EH (cell line): ENCODE measurements around the gene FXN.
"Not testable (repeated sequence)": the region's sequence is repeated elsewhere in the genome, so short reads cannot be mapped to it uniquely, and the experiment has no call there.

Source experiments
- DNase-seq: peaks from one replicate; pipeline ENCODE4 v3.0.0-alpha.2; 2015; ENCODE audit warnings: low read depth

The FXN gene

DNA sequence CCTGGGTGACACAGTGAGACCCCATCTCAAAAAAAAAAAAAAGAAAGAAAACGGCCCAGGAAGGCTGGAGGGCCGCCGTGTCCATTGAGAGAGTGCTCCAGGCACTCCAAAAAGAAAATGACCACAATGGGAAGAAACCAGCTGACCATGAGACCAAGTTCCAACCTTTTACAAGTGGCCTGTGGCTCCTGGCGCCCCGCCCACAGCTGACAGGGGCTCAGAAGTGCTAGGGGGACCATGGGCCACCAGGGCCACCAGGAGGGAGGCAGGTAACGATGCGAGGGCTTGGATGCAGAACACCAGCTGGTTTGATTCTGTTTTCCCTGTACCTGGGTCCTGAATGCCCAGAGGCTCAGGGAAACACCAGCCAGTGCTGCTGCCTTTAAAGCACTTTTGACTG lies 34.6 kb downstream of the FXN start:
- no peak for DNase-seq

DNA sequence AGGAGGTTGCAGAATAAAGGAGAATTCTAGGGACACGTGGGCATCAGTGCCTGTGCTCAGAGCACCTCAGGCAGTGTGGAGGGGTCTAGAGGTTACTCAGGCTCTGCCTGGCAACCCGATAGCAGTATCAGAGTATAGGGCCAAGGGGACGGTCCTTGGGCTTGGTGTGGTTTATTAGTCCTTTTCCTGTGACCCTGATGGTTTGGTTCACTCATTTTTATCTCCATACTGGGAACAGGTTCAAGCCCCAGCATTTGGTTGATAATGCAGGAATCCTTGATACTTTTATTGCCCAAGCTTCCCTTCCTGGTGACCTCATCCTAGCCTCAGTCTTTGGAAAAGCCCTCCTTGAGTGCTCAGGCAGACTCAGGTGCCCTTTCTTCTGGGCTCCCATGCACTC lies 35.5 kb downstream of the FXN start:
- no peak for DNase-seq

DNA sequence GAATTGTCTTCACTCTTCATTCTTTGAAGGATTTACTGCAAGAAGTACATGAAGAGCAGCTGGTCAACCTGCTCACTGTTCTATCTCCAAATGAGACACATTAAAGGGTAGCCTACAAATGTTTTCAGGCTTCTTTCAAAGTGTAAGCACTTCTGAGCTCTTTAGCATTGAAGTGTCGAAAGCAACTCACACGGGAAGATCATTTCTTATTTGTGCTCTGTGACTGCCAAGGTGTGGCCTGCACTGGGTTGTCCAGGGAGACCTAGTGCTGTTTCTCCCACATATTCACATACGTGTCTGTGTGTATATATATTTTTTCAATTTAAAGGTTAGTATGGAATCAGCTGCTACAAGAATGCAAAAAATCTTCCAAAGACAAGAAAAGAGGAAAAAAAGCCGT lies 37.6 kb downstream of the FXN start:
- DNase-seq, result no peak

DNA sequence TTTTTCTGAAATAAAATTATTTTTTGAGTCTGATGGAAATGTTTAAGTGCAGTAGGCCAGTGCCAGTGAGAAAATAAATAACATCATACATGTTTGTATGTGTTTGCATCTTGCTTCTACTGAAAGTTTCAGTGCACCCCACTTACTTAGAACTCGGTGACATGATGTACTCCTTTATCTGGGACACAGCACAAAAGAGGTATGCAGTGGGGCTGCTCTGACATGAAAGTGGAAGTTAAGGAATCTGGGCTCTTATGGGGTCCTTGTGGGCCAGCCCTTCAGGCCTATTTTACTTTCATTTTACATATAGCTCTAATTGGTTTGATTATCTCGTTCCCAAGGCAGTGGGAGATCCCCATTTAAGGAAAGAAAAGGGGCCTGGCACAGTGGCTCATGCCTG lies 39.2 kb downstream of the FXN start:
- DNase-seq, result no peak

DNA sequence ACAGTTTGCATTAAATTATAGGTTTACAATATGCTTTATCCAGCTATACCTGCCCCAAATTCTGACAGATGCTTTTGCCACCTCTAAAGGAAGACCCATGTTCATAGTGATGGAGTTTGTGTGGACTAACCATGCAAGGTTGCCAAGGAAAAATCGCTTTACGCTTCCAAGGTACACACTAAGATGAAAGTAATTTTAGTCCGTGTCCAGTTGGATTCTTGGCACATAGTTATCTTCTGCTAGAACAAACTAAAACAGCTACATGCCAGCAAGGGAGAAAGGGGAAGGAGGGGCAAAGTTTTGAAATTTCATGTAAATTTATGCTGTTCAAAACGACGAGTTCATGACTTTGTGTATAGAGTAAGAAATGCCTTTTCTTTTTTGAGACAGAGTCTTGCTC lies 41.0 kb downstream of the FXN start:
- DNase-seq, result no peak

DNA sequence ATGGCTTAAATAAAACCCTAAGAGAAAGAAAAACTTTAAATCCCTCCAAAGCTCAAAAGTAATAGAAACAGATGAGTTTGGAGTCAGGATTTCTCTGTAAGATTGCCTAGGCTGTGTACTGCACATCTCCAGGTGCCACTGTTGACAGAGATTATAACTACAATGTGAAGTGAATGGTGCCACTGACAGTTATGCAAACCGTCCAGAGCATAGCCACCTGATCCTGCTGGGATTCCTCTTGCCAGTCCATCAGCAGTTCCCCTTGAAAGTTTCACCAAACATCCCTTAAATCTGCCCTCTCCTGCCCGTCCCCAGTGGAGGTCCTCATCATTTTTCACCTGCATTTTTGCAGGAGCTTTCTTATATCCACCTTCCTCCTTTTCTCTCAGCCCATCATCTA lies 42.5 kb downstream of the FXN start:
- DNase-seq, result no peak

DNA sequence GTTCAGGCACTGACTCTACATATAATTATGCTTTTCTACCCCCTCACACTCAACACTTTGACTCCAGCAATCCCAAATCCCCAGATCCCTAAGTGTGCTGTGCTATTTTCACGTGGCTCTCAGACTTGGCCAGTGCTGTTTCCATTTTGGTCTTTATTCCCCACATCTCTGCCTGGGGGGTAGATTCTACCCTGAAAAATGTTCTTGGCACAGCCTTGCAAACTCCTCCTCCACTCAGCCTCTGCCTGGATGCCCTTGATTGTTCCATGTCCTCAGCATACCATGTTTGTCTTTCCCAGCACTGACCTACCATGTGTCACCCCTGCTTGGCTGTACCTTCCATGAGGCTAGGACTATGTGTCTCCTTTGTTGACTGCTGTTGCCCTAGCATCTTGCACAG lies 43.0 kb downstream of the FXN start:
- DNase-seq, result peak; percentile 65

DNA sequence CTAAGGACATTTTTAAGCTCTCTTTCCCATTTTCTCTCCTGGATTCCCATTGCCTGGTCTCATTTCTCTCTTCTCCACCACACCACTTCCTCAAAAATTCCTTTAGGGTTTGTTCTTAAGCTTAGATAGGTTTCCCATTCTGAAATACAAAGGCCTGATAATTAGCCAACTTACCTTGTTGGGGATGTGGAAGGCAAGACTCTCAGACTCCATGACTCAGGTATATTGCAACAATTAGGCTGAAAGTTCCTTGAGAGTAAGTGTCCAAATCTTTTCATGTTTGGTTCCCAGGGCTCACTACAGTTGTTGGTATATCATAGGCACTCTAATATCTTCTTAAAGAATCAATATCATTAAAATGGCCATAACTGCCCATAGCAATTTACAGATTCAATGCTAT lies 43.6 kb downstream of the FXN start:
- DNase-seq, result no peak

DNA sequence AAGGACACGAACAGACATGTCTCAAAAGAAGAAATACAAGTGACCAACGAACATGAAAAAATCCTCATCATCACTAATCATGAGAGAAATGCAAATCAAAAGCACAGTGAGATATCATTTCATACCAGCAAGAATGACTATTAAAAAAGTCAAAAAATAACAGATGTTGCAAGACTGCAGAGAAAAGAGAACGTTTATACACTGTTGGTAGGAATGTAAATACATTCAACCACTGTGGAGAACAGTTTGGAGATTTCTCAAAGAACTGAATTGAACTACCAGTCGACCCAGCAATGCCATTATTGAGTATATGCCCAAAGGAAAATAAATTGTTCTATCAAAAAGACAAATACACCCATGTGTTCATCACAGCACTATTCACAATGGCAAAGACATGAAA lies 45.7 kb downstream of the FXN start:
- no peak for DNase-seq

DNA sequence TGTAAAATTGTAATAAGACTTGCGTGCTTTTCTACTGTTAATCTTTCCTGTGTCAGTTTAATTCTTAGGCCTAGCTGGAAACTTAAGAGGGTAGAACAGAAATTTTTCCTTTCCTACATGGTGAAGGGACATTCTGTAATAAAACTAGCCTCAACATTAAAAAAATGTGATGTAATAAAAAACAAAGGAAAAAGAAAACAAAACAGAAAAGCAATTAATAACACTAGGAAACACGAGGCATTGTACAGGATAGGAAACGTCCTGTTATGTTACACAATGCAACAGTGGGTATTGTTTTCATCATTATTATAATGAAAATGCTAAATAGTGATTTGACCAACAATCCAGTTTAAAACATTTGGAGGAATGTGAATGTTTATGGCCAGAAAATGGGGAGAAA lies 47.8 kb downstream of the FXN start:
- DNase-seq, result no peak

DNA sequence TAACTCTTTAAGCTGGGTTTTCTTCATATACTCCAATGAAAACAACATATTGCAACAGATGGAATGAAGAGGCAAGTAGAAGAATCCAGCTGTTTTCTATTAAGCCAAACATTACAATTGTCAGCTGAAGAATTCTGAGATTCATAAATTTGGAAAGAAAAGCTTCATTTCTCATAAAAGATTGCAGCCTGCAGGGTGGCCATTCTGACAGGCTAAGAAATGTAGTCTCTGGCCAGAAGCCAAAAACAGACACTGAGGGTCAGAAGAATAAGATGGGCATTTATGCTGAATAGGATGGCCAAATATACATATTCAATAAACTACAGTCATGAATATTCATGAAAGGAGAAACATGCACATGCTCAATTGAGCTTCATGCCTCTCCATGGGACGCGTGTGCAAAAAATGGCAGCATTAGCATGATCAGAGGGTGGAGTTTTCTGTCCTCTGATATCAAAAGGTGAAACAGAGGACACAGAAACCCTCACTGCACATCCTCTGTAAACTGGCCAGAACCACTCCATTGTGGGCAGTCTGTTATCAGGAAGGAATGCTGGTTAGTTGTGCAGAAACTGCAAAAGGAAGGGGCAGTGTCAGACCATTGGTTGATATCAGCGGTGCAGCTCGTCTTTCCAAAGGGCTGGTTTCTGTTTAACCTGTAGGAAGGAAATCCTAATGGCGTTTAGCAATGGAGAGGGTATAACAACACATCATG lies 50.2 kb downstream of the FXN start:
- DNase-seq, result peak; percentile 65

DNA sequence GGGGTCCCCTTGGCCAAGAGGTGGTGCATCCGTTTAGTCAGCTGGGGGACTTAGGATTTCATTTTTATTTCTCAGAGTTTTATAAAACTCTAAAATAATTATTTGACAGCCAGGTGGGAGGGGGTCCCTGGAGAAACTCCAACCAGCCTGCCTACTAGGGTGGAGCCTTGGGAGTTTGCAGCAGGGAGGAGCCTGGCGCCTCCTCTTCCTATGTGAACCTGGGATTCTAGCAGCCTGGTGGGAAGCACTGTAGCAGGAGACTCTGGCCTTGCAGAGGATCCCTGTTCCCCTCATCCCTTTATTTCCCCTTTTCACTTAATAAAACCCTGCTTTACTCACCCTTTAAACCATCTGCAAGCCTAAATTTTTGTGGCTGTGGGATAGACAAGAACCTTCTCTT lies 50.8 kb downstream of the FXN start:
- no peak for DNase-seq

DNA sequence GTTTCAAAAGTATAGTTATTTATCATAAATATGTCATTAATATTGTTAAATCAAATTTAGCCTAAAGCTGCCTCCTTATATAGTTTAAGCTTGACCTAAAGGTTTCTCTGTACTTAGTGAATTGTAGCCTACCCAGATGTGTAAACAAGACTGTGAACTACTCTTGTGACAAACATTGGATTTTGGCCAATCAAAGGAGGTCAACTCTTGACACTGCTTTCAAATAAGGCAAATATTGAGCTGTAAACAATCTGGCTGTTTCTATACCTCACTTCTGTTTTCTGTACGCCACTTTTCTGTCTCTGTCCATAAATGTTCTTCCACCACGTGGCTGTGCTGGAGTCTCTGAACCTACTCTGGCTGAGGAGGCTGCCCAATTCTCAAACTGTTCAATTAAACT lies 51.2 kb downstream of the FXN start:
- DNase-seq, result no peak

DNA sequence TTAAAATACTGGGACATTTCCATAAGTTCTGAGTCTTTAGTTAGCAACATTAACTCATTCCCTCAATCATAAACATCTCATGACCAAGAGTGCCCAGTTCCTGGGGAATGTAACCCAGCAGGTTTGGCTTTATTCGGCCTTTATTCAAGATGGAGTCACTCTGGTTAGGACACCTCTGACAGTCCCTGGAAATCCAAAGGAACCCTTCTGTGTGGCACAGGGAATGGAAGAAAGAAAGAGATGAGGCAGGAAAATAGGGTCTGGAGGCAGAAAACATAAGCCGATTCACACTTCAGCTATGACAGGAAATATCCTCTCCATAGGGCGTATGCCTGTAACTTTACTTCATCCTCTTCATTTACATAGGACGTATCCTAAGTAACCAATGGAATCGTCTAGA lies 53.5 kb downstream of the FXN start:
- no peak for DNase-seq

DNA sequence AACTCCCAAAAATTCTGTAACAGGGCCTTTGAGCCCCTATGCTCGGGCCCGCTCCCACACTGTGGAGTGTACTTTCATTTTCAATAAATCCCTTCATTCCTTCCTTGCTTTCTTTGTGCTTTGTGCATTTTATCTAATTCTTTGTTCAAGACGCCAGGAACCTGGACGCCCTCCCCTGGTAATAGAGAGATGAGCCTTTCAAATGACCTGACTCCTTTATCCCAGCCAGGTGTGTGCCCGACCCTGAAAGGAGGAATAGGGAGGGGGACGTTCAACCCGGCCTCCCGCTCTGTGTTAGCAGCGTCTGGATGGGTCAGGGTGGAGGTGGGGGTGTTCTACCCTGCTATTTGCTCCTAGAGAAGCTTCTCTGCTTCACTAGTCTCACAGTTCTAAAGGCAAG lies 53.9 kb downstream of the FXN start:
- no peak for DNase-seq

DNA sequence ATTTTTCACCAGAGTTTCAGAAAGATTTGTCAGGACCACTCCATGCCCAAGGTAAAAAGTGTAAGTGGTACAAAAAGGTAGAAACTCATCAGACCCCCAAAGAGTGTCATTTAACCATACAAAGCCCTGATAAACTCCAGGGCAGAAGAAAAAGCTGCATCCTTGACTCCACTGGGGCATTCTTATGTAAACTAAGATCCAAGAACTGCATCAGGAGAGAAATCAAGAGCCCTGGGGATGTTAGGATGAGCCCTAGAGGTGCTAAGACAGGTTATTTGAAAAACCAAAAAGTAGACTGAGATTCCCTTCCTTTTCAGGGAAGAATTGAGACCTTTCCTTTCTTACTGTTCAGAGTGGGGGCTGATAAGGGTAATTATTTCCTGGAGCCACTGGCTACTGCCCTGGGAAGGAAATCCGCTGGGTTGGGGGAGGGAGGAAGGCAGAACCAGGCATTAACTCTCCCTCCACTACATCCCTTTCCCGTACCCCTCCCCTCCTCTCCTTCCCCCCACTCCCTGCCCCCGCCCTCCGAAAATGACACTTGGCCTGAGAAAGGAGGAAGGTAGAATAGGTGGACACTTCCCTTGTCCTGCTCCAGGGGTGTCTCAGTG lies 54.7 kb downstream of the FXN start:
- no peak for DNase-seq

DNA sequence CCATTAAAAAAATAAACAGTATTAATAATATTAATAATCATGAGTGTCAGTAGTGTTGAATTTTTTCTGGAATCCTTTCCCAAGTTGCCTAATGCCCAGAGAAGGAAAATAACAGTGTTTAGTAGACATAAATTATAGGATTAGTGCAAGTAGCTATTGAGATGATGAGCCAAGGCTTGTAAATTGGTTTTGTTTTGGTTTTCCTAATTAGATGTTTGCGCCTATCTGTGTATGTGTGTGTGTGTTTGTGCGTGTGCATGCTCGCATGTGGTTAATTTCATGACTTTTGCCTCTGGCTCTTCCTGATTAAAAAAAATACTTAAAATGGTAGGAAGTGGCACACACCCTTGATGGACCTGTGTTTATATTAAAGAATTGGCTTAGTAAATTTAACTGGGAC lies 55.4 kb downstream of the FXN start:
- DNase-seq, result no peak

DNA sequence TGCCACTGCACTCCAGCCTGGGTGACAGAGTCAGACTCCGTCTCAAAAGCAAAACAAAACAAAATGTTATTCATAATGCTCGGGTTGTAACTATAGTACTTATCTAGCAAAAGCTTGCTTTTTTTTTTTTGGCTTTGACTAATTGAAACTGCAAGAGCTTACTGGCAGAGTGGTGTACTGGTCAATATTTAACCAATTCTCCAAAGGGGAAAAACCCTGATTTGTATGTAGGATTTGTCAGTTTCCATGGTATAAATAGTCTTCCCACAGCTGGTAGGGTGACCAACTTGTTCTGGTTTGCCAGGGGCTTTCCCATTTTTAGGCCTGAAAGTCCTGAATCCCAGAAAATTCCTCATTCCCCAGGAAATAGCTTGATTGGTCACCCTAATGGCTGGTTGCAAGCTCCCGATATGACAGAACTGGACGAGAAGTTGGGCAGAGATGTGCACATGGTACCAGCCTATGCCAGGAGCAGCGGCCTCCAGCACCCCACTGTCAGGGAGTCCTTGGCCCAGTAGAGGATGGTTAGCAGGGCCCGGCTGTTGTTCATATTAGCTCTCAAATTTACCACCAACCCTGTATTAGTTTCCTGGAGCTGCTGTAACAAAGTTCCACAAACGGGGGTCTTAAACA lies 58.0 kb downstream of the FXN start:
- DNase-seq, result no peak

DNA sequence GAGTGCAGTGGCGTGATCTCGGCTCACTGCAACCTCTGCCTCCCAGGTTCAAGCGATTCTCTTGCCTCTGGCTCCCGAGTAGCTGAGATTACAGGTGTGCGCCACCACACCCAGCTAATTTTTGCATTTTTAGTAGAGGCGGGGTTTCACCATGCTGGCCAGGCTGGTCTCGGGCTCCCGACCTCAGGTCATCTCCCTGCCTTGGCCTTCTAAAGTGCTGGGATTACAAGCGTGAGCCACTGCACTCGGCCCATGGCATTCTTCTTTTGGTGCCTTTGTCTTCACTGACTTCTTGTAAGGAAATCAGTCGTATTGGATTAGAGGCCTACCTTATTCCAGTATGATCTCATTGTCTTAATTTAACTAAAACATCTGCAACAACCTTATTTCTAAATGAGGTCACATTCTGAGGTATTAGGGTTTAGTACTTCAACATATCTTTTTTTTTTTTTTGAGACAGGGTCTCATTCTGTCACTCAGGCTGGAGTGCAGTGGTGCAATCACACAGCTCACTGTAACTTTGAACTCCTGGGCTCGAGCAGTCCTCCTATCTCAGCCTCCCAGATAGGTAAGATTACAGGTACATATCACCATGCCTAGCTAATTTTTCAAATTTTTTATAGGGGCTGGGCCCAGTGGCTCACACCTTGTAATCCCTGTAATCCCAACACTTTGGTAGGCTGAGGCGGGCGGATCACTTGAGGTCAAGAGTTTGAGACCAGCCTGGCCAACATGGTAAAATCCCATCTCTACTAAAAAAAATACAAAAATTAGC lies 59.0 kb downstream of the FXN start:
- DNase-seq, result not testable (repeated sequence)

DNA sequence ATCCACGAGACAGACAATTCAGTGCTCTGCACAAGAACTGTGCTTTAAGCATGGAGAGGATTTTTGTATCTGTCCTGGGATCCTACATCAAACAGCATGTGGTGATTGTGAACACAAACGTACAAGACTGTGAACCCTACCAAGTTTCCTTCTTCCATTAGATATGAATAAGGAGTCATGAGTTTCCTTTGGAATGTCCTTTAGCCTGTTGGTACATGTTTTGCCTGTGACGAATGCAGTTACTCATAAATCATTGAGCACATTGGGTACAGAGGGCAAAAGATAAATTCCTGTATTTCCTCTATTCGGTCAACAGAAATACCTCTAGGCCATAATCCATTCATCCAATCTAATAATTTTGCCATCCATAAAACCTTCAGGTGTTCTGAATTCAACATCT lies 61.5 kb downstream of the FXN start:
- peak; percentile 87 for DNase-seq

DNA sequence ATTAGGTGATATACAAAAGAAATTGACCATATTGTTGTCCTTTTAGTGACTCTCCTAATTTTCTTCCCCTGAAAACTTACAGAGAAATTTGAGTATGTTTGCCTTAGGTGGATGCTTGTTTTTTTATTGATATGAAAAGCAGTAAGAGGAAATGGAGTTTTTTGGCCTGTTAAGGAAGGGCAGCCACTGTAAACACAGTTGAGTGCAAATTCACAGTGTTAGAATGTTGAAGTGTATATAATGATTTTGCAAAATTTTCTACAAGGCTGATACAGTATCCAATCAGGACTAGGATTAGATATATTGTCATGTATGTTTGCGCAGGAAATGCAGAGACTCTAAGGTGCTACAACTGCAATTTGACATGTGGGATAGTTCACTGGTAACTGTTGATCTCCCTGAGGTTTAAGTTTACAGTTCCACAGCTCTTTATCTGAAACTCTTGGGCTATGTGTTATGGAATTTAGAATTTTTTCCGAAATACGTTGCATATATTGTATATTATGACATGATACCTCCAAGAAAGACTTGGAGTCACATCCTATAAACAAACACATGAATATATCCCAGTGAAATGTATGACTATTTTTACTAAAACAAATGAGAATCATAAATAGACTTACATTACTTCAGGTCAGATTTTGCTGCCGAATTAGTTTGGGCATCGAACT lies 62.5 kb downstream of the FXN start:
- no peak for DNase-seq

DNA sequence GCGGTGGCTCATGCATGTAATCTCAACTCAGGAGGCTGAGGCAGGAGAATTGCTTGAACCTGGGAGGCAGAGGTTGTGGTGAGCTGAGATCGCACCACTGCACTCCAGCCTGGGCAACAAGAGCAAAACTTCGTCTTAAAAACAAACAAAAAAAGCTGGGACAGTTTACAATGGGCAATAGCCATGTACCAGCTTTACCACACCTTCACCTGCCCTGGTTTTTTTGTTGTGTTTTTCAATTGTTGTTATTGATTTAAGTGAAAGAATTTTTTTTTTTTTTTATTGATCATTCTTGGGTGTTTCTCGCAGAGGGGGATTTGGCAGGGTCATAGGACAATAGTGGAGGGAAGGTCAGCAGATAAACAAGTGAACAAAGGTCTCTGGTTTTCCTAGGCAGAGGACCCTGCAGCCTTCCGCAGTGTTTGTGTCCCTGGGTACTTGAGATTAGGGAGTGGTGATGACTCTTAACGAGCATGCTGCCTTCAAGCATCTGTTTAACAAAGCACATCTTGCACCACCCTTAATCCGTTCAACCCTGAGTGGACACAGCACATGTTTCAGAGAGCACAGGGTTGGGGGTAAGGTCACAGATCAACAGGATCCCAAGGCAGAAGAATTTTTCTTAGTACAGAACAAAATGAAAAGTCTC lies 67.9 kb downstream of the FXN start:
- not testable (repeated sequence) for DNase-seq
